HG03342 (cell line): ENCODE data around the gene NLGN2.

Experiments
- ATAC-seq: cut with Tn5 transposase; IDR thresholded peaks from one replicate; pipeline ENCODE4 v1.9.1; 2021; ENCODE audit warnings: mild to moderate bottlenecking, moderate library complexity; ENCODE audit not compliant: unreplicated experiment

The NLGN2 gene

GRCh38 chr17:7411427-7411750 is 3.7 kb downstream of the NLGN2 start:
- no peak for ATAC-seq

- no peak for ATAC-seq
Measured at GRCh38 chr17:7413346-7413985, 5.8 kb downstream of the NLGN2 start.

- no peak for ATAC-seq
Measured at GRCh38 chr17:7414837-7415236, 7.2 kb downstream of the NLGN2 start.

- ATAC-seq, result no peak
Measured at GRCh38 chr17:7415784-7416183, 8.1 kb downstream of the NLGN2 start.

GRCh38 chr17:7416323-7416722 is 8.7 kb downstream of the NLGN2 start:
- no peak for ATAC-seq

GRCh38 chr17:7417056-7417655 is 9.5 kb downstream of the NLGN2 start:
- no peak for ATAC-seq

GRCh38 chr17:7418472-7419152 is 11.0 kb downstream of the NLGN2 start:
- no peak for ATAC-seq

GRCh38 chr17:7419819-7420610 is 12.4 kb downstream of the NLGN2 start, which contains the start of gene SPEM1:
TSS of gene SPEM1 (plus strand) at chr17:7420324. CDS start at chr17:7420385, 61 bp downstream.
- ATAC-seq, result no peak

- no peak for ATAC-seq
Measured at GRCh38 chr17:7421186-7421585, 13.5 kb downstream of the NLGN2 start.

GRCh38 chr17:7423679-7424078 is 16.0 kb downstream of the NLGN2 start:
- ATAC-seq, result no peak

- ATAC-seq, result no peak
Measured at GRCh38 chr17:7425316-7425715, 17.7 kb downstream of the NLGN2 start, which contains the start of gene SPEM2. TSS of gene SPEM2 (plus strand) at chr17:7425616. CDS start at chr17:7425689, 73 bp downstream.

- ATAC-seq, result no peak
Measured at GRCh38 chr17:7425756-7426155, 18.1 kb downstream of the NLGN2 start.

GRCh38 chr17:7426203-7426863 is 18.7 kb downstream of the NLGN2 start:
- no peak for ATAC-seq

GRCh38 chr17:7426896-7427489 is 19.3 kb downstream of the NLGN2 start:
- ATAC-seq, result no peak

GRCh38 chr17:7427549-7427948 is 19.9 kb downstream of the NLGN2 start:
- no peak for ATAC-seq

GRCh38 chr17:7428557-7428956 is 20.9 kb downstream of the NLGN2 start, which contains the start of gene SPEM3:
TSS of gene SPEM3 (plus strand) at chr17:7428857. CDS start at chr17:7428903, 46 bp downstream.
- ATAC-seq, result no peak

- ATAC-seq, result no peak
Measured at GRCh38 chr17:7429722-7430121, 22.1 kb downstream of the NLGN2 start.

GRCh38 chr17:7431231-7431630 is 23.6 kb downstream of the NLGN2 start:
- no peak for ATAC-seq

- no peak for ATAC-seq
Measured at GRCh38 chr17:7432296-7432695, 24.7 kb downstream of the NLGN2 start.
